Brain pericyte (primary cell): Measurements from ENCODE around the gene QRFPR.
"Not testable (repeated sequence)": the region's sequence is repeated elsewhere in the genome, so short reads cannot be mapped to it uniquely, and the experiment has no call there.

Experiments used
- DNase-seq: peaks from one replicate; pipeline ENCODE4 v3.0.0-alpha.2; 2012; ENCODE audit warnings: low read depth, low spot score

QRFPR gene

DNA sequence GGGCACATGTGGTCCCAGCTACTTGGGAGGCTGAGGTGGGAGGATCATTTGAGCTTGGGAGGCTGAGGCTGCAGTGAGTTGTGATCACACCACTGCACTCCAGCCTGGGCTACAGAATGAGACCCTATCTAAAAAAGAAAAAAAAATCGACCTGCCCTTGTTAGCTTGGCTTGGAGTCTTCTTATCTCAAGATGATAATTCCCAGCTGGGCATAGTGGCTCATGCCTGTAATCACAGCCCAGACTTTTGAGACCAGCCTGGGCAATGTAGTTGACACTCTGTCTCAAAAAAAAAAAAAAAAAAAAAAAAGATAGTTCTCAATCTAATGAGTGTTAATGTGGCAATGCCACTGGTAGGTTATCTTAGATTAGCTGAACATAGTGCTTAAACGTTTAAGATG is 41.0 kb downstream of the QRFPR start:
- DNase-seq: no peak

DNA sequence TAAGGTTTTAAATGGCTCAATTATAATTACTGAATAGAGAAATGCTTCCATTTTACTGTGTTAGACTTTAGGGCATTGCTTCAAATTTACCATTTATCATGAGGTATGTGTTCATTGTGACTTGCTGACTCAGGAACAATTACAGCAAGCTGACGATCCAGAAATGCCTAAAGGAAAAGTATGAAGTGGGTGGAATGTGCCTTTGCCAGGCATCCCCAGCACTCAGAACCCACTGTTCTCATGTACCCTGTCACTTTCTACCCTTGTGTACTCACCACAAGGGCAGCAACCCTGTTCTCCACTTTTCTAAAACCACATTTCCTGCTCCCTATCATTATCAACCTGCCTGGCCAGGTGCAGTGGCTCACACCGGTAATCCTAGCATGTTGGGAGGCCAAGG is 41.5 kb downstream of the QRFPR start:
- DNase-seq: no peak

DNA sequence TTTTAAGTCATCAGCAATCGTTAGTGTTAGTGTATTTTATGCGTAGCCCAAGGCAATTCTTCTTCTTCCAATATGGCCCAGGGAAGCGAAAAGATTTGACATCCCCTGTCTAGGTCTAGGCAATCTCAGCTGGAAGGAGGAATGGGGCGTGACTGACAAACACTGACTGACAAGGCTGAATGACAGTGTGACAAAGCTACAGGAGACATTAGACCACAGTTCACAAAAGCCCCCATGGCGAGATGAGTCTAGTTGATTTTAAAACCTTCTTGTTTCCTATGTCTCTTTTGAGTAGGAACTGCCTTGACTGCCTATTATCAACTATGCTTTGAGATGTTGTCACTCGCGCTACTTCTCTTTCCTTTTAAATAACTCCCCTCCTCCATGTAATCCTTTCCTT is 42.3 kb downstream of the QRFPR start:
- DNase-seq: no peak

DNA sequence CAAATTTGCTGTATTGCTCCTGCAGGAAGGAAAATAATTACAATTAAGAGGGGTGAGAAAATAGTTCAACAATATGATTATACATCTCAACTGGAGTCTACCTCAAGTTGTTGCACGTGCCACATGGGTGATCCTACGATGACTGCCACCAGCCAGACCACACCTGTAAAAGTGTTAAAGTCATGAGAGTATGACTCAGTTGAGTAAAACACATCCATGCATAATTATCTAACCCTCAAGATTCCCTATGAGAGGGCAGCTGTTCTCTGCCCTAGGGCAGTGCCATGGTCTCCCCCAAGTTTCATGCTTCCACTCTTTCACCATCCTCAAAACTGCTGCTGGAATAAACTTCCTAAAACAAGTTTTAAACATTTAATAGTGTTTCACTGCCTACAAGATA is 44.1 kb downstream of the QRFPR start:
- DNase-seq: no peak

DNA sequence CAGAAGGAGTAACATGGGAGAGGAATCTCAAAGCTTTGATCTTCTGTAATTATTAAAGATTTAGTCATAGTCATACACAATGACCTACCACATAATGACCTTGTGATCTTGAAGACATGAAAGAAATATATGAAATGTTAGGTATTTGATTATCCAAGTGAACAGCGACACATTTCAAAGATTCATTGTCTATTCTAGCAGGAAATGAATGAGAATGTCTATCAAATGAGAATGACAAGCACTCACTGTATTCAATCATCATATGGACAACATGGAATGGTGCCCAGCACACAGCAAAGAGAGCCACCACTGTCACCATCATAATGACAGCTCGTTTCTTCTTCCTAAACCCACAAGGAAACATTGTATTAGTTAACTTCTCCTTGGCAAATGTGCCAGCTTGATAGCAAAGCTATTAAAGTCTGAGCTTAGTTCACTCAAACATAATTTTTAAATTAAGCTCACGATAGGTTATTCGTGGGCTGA is 50.6 kb downstream of the QRFPR start:
- DNase-seq: no peak

DNA sequence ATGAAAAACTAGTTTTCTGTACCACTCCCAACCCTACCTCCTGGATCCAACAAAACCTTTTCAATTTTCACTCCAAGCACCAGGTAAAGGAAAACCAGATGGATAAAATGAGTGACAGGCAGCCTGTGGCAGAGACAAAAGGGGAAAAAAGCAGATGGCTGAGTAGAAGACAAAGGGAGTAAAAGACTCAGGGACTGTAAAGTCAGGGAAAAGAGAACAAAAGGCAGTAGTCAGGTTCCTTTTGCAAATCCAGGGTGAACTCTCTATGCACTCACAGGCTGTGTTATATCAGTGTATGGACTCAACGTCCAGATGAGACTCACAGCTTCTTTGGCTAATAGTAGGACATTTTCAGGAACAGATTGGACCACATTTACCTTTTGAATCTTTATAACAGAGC is 54.2 kb downstream of the QRFPR start:
- no peak for DNase-seq

DNA sequence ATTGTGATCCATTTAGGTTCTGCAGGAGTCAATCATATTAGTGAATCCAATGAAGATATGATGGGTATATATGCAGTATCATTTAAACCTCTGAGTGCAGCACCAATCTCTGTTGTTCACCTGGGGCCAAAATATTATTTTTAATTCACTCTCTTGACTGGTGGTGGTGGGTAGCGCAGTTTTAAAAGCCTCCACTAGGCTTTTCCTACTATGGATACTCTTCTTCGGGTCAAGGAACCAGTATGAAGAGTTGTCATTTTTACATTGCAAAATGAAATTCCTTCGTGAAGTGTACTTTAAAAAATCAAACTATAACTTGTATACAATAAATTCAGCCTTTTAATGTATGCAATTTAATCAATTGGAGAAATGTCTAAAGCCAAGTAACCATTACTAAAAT is 56.5 kb downstream of the QRFPR start:
- DNase-seq: no peak

DNA sequence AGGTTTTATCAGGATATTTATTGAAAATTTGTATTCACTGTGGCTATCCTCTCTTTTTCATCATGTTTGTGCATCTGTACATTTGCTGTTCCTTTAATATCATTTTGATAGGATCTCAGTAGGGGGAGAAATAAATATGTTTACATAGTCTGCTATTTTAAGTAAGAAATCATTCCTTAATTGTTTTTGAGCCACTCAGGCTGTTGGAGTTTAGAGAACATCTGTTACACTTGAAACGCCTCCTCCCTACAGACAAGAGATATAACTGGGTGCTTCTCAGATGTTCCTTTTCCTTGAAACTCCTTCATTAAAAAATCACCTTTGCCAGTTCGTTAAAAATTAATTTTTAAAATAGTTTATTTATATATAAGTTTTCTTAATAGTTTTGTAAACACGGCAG is 59.4 kb downstream of the QRFPR start:
- no peak for DNase-seq

DNA sequence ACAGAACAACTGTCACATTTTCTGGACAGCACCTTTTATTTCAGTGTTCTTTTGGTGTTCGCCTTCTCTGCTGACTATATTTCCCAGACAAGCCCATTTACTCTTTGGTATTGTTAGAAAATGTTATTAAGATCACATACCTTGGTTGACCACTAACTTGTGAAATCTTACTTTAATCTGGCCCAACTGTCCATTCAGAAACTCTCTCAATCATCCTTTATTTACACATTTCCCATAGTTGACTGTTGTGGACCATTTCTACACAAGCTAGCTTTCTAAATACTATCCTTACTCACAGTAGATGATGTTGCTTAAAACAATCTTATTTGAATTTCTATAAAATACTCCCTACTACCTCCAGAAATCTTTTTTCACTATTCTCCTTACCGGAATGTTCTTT is 64.7 kb downstream of the QRFPR start:
- DNase-seq: no peak

DNA sequence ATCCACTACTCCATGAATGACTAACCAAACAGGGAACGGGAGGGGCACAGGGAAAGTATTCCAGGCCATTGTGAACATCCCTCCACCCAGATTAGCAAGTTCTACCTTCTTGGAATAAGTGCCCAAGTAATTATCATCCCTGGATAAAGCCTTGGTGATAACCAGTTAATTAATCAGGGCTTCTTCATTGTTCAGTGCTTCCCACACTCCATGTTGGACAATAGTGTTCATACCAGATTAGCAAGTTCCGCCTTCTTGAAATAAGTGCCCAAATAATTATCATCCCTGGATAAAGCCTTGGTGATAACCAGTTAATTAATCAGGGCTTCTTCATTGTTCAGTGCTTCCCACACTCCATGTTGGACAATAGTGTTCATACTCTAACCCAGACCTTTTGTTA is 67.4 kb downstream of the QRFPR start:
- not testable (repeated sequence) for DNase-seq

DNA sequence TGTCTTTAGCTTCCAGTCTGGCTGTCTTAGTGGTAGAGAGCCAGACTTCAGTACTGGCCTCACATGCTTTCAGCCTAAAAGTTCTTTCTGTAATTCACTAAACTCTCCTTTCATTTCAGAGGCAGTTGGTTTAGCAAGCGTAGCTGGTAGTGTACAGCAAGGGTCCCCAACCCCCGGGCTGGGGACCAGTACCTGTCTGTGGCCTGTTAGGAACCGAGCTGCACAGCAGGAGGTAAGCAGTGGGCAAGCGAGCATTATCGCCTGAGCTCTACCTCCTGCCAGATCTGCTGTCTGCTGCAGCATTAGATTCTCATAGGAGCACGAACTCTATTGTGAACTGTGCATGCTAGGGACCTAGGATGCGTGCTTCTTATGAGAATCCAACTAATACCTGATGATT is 72.0 kb downstream of the QRFPR start:
- DNase-seq: no peak

DNA sequence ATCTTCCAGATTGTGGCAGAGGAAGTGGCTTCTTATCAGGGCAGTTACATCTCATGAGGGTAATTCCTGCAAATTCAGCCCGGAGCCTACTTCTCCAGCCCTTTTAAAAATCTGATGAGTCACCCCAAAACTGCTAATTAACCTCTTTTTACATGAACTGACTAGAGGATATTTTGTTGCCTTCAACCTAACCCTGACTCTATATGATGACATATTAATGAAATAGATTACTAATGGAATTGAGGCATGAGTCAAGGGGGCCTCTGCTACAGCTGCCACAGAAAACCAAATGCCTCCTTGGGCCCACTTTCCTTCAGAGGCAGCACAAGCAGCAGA is 72.5 kb downstream of the QRFPR start:
- no peak for DNase-seq

DNA sequence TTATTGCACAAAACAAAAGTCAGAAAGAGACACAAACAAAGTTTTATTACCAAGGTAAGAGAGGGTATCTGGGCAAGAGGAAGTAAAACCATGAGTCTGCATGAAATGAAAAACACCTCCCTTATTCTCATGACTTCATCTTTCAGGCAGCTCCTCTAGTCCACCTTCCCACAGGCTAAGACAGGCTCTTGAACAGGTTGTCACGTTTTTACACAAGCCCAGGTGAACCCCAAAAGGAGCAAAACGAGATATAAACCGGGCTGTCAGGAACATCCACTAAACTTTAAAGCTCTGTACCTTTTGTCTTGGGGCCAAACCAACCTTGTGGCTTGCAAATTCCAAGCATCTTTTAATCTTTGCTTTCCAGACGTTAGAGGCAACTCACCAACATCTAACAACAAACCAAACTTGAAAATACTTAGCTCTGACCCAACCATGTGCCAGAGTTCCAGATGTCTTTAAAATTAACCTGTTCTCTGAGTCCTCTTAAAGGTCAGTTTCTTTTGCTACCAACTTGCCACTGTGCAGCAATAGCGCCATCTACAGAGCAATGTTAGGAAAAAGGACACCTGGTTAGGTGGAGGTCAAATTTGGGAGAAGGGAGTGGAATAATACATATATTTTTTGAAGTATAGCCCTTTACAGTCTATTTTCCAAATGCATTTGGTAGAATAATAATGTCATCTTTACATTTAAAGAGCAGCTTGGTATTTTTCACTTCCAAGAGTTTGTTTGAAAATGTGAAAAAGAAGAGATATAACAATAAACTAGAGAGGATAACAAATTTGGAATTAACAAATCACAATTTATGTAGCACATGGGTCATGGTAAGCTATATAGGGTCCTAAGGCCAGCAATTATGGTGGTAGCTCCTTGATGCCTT is 73.1 kb downstream of the QRFPR start:
- DNase-seq: no peak

DNA sequence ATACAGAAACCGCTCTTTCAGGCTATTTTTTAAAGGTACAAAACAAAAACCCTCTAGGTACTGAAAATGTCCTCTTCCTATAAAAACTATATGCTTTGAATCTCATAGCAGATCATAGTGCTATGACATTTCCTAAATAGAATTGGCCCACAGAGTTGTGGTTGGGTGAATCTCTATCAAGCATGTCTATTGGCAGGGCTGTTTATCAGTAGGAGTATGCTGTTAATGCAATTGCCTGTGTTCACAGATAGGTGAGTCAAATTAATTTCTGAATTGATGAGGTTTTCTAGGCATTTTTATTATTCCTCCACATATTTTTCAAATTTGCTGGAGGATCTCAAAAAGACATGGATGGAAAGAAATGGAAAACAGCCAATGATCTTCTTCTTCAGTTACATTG is 73.9 kb downstream of the QRFPR start:
- DNase-seq: no peak

DNA sequence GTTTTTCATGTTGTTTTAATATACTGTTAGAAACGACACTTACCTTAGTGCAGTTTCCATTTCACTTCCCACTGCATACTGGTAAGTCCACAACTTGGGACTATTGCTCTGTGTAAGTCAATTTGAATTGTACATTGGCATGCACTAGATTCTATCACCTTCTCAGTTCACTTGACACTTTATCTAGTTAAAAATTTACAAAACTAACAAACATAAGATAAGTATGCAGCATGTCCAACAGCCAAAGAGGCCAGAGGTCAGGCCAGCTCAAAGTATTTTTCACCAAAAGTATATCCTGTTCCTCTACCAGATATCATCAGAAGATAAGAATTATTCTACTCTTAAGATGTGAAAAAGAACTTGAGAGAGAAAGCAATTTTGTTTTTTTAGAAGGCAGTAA is 75.9 kb downstream of the QRFPR start:
- no peak for DNase-seq

DNA sequence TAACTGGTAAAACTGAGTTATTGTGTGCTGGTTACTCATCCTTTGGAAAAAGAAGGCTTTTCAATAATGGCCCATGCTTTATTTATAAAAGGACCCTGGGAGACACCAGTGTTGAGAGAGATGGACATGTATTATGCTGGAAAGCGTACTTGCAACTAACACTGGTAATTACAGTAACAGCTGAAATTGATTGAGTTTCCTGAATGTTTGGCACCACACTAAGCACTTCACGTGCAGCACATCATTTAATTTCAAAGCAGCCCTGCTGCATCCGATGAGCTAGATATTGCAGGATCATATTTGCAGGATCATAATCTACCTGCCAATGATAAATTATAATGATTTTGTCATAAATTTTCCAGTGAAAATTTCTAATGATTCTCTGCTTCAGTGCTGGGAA is 81.5 kb downstream of the QRFPR start:
- DNase-seq: no peak

DNA sequence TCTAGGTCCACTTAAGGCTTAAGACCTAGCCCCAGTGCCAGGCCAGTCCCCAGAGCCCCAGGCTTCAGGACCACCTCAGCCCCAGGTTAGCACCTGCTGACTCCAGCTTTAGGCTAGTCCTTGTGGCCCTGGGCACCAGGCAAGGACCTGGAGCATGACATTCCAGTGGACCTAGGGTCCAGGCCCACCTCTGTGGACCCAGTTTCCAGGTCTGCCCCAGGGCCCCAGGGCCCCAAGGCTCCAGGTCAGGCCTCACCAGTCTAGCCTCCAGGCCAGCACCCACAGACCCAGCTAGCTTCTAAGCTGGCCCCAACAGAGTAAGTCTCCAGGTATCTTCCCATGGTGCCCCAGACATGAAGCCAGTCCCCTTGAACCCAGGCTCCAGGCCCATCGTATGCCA is 97.5 kb downstream of the QRFPR start:
- no peak for DNase-seq

DNA sequence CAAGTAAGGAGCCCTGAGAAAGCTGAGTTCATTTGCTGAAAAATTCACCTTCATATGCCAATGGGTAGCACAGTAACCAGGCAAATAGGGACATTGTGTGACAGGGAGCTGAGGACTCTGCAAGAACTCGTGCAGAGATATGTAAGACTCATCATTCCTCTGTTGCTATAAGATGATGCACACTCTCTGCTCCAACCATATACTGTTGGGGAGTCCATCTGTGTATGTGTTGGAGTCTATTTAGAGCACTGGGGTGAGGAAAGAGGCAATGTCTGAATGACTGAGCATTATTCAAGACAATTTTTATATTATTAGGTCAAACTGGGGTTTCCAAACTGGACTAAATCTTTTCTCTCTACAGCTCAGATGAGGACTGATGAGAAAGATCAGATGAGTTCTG is 100.4 kb downstream of the QRFPR start:
- DNase-seq: no peak

DNA sequence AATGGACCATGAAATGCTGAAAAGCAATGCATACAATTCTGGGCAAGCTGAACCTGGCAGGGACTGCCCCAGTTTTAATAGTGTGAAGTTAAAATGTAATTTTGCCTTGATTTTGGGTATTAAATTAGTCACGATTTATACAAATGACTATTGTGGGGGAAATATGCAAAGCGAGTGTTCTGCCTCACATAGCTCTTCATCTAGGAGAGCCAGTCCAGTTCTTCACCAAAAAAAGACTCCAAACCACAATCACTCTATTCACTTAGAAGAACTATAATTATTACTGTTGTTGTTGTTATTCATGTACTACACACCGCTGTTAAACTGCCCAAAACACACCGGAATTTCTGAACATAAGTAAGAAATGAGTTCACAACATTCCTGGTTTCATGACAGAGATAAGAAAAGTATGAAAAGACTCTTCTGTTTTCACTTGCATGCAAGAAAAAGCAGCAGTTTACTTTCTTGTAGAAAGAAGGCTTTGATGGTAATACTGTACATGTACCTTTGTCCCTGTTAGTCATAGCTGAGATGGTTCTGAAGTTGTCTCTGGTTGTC is 101.9 kb downstream of the QRFPR start:
- no peak for DNase-seq
